ENCODE data around the gene ZNF776.
"Not testable (repeated sequence)": the region's sequence is repeated elsewhere in the genome, so short reads cannot be mapped to it uniquely, and the experiment has no call there.

DNA sequence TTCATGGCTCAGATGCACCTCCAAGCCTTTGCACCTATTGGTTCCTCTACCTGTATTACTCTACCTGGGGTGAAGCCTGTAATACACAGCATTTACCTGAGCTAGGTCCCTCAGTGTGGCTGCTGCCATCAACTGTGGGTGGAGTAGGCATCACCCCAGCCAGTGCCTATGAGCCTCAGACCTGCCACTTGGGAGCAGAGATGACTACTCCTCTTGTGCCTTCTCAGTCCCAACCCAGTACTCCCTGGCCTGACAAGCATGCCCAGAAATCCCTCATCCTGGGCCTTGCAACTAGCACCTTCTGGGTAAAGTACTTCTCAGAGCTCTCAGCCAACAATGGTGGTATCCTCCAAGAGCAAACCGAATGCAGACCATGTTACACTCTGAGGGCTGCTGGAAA is 50.0 kb downstream of the ZNF776 start:
- TF ChIP-seq, protein P1, sequence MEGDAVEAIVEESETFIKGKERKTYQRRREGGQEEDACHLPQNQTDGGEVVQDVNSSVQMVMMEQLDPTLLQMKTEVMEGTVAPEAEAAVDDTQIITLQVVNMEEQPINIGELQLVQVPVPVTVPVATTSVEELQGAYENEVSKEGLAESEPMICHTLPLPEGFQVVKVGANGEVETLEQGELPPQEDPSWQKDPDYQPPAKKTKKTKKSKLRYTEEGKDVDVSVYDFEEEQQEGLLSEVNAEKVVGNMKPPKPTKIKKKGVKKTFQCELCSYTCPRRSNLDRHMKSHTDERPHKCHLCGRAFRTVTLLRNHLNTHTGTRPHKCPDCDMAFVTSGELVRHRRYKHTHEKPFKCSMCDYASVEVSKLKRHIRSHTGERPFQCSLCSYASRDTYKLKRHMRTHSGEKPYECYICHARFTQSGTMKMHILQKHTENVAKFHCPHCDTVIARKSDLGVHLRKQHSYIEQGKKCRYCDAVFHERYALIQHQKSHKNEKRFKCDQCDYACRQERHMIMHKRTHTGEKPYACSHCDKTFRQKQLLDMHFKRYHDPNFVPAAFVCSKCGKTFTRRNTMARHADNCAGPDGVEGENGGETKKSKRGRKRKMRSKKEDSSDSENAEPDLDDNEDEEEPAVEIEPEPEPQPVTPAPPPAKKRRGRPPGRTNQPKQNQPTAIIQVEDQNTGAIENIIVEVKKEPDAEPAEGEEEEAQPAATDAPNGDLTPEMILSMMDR (IDR thresholded peaks at IDR 0.05; ENCODE audit: borderline replicate concordance, extremely low read depth, low read length, poor library complexity, severe bottlenecking): not testable (repeated sequence)
- not testable (repeated sequence) for TF ChIP-seq EZH2 (IDR thresholded peaks at IDR 0.05; ENCODE audit: borderline replicate concordance, low read depth, low read length, severe bottlenecking)
